Activated naive CD4-positive, alpha-beta T cell treated with anti-CD3 and anti-CD28 coated beads, Interleukin-2, amount 50 U/mL, for 24 hours (primary cell): ENCODE data around the gene FBXO36.
"Not testable (repeated sequence)": the region's sequence is repeated elsewhere in the genome, so short reads cannot be mapped to it uniquely, and the experiment has no call there.

Experiments
- H3K27ac Mint-ChIP-seq: one replicate; pipeline ENCODE4 v1.8.0; 2021; ENCODE audit warnings: mild to moderate bottlenecking, mixed read lengths
- H3K27me3 Mint-ChIP-seq: one replicate; pipeline ENCODE4 v1.8.0; 2021; ENCODE audit warnings: mixed read lengths
- H3K36me3 Mint-ChIP-seq: one replicate; pipeline ENCODE4 v1.8.0; 2021; ENCODE audit warnings: mixed read lengths
- H3K4me1 Mint-ChIP-seq: one replicate; pipeline ENCODE4 v1.8.0; 2021; ENCODE audit warnings: mixed read lengths
- H3K4me3 Mint-ChIP-seq: one replicate; pipeline ENCODE4 v1.8.0; 2021; ENCODE audit warnings: mild to moderate bottlenecking, mixed read lengths
- H3K9me3 Mint-ChIP-seq: one replicate; pipeline ENCODE4 v1.8.0; 2021; ENCODE audit warnings: mixed read lengths

The FBXO36 gene

DNA sequence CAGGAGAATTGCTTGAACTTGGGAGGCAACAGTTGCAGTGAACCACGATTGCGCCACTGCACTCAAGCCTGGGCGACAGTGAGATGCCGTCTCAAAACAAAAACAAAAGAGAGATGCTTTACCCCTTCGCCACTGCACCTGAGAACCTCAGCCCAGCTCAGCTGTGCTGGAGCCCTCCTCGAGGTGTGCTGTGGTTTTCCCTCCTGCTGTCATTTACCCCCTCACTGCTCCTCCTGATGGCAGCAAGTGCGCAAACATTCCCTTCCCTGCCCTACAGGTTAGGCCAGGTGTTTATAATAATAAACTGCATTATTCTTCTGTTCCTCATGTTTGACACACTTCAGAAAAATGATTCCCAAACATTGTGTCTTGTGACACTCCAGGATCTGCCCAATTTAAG is 8.4 kb downstream of the FBXO36 start:
- no peaks in the 10 kb centered on the region for H3K36me3 Mint-ChIP-seq
- H3K4me3 Mint-ChIP-seq, result no peak overlapping the region
- H3K27me3 Mint-ChIP-seq, result no peaks in the 10 kb centered on the region
- no peaks in the 10 kb centered on the region for H3K9me3 Mint-ChIP-seq
- H3K4me1 Mint-ChIP-seq, result peaks cover 15% of the 10 kb centered on the region
- H3K27ac Mint-ChIP-seq, result no peak overlapping the region

DNA sequence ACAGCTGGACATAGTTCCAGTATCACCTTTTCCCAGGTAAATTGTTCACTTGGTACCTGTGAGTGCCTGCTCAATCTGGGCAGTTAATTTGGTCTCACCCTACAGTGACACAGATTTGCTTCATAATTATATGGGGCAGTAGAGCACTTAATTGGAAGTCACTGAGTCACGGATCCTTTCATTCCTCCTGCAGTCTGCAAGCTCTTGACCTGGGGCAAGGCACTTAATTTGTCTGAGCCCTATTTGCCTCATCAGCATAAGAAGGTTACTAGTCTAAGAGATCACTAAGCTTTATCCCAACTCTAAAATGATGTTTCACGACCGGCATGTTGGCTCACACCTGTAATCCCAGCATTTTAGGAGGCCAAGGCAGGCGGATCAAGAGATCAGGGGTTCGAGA is 8.9 kb downstream of the FBXO36 start:
- H3K4me1 Mint-ChIP-seq, result peaks cover 13% of the 10 kb centered on the region
- H3K36me3 Mint-ChIP-seq, result no peaks in the 10 kb centered on the region
- no peak overlapping the region for H3K4me3 Mint-ChIP-seq
- H3K27ac Mint-ChIP-seq, result no peak overlapping the region
- no peaks in the 10 kb centered on the region for H3K27me3 Mint-ChIP-seq
- H3K9me3 Mint-ChIP-seq, result no peaks in the 10 kb centered on the region

DNA sequence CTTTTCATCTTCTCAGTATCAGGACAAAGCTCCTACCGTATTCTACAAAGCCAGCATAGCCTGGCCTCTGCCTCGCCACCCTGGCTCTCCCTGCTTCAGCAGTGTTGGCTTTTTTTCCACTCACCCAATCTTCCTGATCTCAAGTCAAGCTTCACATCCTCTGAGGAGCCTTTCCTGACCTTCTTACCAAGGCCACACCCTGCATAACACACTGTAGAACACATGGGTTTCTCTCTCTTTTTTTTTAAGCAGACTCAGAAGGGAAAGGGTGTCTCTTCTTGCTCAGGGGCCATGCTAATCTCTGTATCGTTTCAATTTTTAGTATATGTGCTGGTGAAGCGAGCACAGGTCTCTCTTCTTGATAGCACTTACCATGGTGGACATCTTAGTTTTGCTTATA is 15.2 kb downstream of the FBXO36 start:
- Mint-ChIP-seq H3K4me3 (no peak overlapping the region), H3K9me3 (no peaks in the 10 kb centered on the region), H3K4me1 (no peaks in the 10 kb centered on the region), H3K27ac (no peak overlapping the region), H3K27me3 (no peaks in the 10 kb centered on the region), H3K36me3 (no peaks in the 10 kb centered on the region)

DNA sequence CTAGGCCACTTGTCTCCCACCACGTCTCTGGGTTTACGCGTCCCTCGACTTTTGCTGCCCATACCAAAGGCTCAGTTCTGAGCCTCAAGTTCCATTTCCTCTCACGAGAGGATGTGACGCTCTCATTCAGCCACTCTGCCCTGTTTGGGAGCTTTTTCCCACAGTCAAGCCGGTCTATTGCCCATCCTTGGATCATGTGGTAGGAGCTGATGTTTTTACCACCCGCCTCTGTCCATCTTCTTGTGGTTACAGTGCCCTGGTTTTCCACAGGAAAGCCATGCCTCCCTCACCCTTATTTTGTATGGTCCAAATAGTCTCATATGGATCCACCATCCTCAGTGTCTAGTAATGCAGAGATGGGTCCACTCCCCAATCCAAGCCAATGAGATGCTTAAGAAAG is 20.4 kb downstream of the FBXO36 start:
- H3K4me1 Mint-ChIP-seq, result peaks cover 9% of the 10 kb centered on the region
- H3K4me3 Mint-ChIP-seq, result no peak overlapping the region
- H3K9me3 Mint-ChIP-seq, result no peaks in the 10 kb centered on the region
- H3K36me3 Mint-ChIP-seq, result peaks cover 2% of the 10 kb centered on the region
- H3K27me3 Mint-ChIP-seq, result no peaks in the 10 kb centered on the region
- H3K27ac Mint-ChIP-seq, result no peak overlapping the region

DNA sequence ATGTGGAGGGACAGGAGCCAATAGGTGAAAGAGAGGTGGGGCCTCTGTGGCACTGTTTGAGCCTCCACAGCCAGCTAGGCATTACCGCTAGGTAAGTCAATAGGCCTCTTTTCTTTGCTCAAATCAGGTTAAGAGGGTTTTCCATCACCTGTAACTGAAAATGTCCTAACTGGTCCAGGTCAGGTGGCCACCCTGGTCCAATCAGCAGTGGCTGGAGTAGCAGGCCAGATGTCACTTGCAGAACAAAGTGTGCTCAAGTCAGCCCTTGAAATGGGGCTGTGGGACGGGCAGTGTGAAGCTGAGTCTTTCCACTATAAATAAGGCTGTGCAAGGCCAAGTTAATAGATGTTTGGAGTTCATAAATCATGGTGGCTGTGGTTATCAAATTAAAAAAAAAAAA is 20.9 kb downstream of the FBXO36 start:
- Mint-ChIP-seq H3K27me3 (no peaks in the 10 kb centered on the region), H3K9me3 (no peaks in the 10 kb centered on the region), H3K36me3 (peaks cover 2% of the 10 kb centered on the region)

DNA sequence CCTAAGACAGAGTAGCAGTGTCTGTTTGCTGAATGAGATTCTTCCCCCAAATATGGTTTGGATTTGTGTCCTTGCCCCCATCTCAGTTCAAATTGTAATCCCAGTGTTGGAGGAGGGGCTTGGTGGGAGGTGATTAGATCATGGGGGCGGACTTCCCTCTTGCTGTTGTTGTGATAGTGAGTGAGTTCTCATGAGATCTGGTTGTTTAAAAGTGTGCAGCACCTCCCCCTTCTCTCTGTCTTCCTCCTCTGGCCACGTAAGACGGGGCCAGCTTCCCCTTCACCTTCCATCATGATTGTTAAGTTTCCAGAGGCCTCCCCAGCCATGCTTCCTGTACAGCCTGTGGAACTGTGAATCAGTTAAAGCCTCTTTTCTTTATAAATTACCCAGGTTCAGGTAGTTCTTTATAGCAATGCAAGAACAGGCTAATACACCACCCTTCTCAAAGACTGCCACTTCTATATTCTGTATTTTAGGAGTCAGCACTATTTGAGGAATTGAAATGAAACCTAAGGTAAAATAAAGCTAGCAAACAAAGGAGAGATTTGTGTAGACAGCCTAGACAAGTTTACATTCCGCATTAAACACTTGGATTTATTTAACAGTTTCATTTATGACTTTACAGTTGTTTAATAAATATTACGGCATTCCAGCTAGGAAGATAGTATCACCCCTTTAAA is 21.6 kb downstream of the FBXO36 start:
- Mint-ChIP-seq H3K9me3 (no peaks in the 10 kb centered on the region), H3K27me3 (no peaks in the 10 kb centered on the region), H3K4me1 (peaks cover 9% of the 10 kb centered on the region), H3K27ac (no peak overlapping the region), H3K36me3 (peaks cover 2% of the 10 kb centered on the region), H3K4me3 (no peak overlapping the region)

More for the DNA sequence above, 20.9 kb downstream of the FBXO36 start:
- Mint-ChIP-seq H3K4me1 (peaks cover 9% of the 10 kb centered on the region), H3K4me3 (no peak overlapping the region), H3K27ac (no peak overlapping the region)

DNA sequence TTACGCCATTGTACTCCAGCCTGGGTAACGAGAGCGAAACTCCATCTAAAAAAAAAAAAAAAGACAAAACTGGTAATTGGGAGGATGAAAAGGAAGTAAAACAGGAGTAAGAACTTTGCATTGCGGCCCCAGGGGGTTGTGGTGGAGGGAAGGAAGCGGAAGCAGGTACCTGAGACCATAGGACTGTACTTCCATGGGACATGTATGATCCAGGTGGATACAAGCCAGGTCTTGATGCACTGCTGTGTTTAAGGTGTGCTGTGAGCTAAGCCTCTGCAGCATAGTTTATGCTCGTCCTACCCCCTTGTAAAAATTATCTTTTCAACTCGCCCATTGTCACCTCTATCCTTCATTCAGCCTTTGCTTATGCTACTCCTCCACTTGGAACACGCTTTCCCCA is 23.7 kb downstream of the FBXO36 start:
- Mint-ChIP-seq H3K27ac (no peak overlapping the region), H3K27me3 (no peaks in the 10 kb centered on the region), H3K36me3 (peaks cover 2% of the 10 kb centered on the region), H3K4me1 (peaks cover 9% of the 10 kb centered on the region), H3K9me3 (no peaks in the 10 kb centered on the region), H3K4me3 (no peak overlapping the region)

DNA sequence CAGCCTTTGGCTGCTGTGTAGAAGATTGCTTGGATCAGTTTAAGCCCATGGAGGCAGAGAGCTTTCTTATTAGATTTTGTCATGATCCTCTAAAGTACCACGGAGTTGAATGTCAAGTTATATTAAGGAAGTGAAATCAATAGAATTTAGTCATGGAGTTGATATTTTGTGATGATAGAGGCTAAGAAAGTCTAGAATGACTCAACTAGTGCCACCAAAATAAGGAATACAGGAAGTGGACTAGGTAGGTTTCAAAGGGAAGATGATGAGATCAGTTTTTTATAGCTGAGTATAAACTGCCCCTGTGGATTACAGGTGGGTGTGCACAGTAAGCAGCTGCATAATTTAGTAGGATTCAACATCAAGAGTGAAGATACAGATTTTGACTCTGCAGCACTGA is 25.2 kb downstream of the FBXO36 start:
- H3K4me3 Mint-ChIP-seq, result no peak overlapping the region
- no peak overlapping the region for H3K27ac Mint-ChIP-seq
- H3K9me3 Mint-ChIP-seq, result no peaks in the 10 kb centered on the region
- H3K36me3 Mint-ChIP-seq, result peaks cover 2% of the 10 kb centered on the region
- peaks cover 9% of the 10 kb centered on the region for H3K4me1 Mint-ChIP-seq
- no peaks in the 10 kb centered on the region for H3K27me3 Mint-ChIP-seq

DNA sequence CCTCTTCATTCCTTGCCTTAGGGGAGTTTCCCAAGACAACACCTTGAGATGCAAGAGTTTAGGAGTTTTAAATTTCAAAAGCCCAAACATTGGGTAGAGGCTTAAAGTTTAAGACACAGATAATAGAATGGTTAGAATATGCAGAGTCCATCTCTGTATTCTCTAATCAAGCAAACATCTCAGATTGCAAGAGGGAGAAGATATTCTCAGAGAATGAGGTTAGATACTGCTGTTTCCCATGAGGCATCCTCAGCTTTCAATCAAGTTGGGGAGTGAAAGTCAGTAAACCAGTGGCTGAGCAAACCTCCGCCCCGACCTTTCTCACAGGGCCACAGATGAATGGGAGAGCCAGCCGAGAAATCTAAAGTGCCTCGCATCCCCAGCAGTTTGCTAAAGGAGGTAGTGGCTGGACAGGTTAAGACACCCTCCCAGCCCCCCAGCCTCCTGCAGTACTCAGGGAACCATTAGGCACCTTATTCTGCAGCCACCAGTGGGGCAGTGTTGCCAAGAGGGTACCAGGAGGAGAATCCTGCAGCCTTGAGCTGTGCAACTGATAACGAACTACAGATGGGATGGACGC is 30.0 kb downstream of the FBXO36 start:
- Mint-ChIP-seq H3K36me3 (no peaks in the 10 kb centered on the region), H3K4me1 (peaks cover 3% of the 10 kb centered on the region), H3K4me3 (no peak overlapping the region), H3K27ac (no peak overlapping the region), H3K27me3 (no peaks in the 10 kb centered on the region), H3K9me3 (no peaks in the 10 kb centered on the region)

DNA sequence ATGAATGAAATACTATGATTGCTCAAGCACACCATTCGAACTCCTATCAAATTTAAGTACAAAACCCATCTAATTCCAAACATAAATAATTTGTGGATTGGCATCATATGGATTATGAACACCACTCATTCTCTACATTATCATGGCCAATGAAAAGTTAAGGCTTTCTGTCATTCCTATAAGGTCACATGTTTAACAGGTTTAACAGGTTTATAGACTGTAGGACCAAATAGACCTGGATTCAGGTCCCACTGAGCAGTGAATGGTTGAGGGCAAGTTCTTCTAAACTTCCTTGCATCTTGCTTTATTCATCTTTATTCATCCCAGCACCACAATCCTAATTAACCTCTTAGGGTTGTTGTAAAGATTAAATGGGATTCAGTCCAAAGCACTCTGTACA is 33.4 kb downstream of the FBXO36 start:
- Mint-ChIP-seq H3K4me1 (no peaks in the 10 kb centered on the region), H3K36me3 (no peaks in the 10 kb centered on the region), H3K27ac (no peak overlapping the region), H3K4me3 (no peak overlapping the region), H3K9me3 (no peaks in the 10 kb centered on the region), H3K27me3 (no peaks in the 10 kb centered on the region)

DNA sequence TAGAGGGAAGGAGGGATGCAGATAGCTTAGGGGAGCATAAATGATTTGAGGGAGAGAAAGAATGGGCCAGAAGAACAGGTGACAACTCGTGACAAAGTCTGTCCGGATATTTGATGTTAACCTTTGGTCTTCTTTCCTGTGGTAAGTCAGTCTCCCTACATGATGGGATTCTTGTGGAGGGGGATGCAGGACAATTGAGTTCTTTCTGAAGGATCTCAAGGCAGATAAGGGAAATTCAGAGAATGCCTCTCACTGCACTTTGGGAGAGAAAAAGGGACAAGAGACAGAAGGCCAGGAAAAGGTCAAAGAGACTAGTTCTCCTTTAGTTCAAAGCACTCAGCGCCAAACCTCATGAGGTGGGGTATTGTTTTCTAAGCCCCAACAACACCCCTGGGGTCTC is 34.2 kb downstream of the FBXO36 start:
- H3K27me3 Mint-ChIP-seq, result no peaks in the 10 kb centered on the region
- no peaks in the 10 kb centered on the region for H3K4me1 Mint-ChIP-seq
- H3K27ac Mint-ChIP-seq, result no peak overlapping the region
- H3K36me3 Mint-ChIP-seq, result no peaks in the 10 kb centered on the region
- no peak overlapping the region for H3K4me3 Mint-ChIP-seq
- no peaks in the 10 kb centered on the region for H3K9me3 Mint-ChIP-seq

DNA sequence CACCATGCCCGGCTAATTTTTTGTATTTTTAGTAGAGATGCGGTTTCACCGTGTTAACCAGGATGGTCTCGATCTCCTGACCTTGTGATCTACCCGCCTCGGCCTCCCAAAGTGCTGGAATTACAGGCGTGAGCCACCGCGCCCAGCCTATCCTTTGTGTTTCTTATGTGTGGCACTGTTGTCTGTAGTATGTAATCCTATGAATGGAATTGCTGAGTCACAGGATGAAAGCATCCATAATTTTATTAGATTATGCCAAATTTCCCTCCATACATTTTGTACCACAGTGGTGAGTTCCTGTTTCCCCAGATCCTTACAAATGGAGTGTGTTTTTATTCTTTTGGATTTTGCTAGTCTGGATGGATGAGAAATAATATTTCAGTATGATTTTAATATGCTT is 41.3 kb downstream of the FBXO36 start:
- H3K9me3 Mint-ChIP-seq, H3K27ac Mint-ChIP-seq, H3K4me3 Mint-ChIP-seq, H3K4me1 Mint-ChIP-seq, H3K27me3 Mint-ChIP-seq, H3K36me3 Mint-ChIP-seq: not testable (repeated sequence)

DNA sequence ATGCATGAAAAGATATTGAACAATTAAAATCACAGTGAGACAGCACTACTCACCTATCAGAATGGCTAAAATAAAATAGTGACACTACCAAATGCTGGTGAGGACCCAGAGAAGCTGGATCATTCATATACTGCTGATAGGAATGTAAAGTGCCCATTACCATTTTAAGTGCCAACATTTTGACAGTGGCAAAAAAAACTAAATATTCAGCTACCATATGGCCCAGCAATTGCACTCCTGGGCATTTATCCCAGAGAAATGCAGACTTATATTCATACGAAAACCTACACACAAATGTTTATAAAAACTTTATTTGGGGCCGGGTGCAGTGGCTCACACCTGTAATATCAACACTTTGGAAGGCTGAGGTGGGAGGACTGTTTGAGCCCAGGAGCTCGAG is 47.6 kb downstream of the FBXO36 start:
- H3K4me3 Mint-ChIP-seq, result no peak overlapping the region
- H3K4me1 Mint-ChIP-seq, result no peaks in the 10 kb centered on the region
- no peak overlapping the region for H3K27ac Mint-ChIP-seq
- peaks cover 2% of the 10 kb centered on the region for H3K36me3 Mint-ChIP-seq
- H3K27me3 Mint-ChIP-seq, result no peaks in the 10 kb centered on the region
- no peaks in the 10 kb centered on the region for H3K9me3 Mint-ChIP-seq

DNA sequence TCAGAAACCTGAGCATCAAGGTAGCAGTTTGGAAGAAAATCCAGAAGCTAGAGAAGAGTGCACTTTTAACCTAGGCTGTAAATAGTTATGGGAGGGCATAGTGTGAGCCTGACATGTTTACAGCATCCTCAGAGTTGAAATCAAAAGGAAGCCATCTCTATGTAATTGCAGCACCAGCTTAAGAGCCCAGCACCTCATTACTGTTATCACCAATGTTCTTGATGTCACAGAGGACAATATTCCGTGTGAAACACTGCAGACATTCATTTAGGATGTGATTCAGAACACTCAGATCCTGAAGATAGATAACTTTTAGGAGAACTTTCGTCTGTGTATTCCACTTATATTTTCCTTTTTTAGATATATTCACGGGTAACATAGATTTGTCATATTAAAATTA is 48.1 kb downstream of the FBXO36 start:
- Mint-ChIP-seq H3K9me3 (no peaks in the 10 kb centered on the region), H3K27ac (no peak overlapping the region), H3K36me3 (peaks cover 2% of the 10 kb centered on the region), H3K4me1 (no peaks in the 10 kb centered on the region), H3K27me3 (no peaks in the 10 kb centered on the region), H3K4me3 (no peak overlapping the region)

DNA sequence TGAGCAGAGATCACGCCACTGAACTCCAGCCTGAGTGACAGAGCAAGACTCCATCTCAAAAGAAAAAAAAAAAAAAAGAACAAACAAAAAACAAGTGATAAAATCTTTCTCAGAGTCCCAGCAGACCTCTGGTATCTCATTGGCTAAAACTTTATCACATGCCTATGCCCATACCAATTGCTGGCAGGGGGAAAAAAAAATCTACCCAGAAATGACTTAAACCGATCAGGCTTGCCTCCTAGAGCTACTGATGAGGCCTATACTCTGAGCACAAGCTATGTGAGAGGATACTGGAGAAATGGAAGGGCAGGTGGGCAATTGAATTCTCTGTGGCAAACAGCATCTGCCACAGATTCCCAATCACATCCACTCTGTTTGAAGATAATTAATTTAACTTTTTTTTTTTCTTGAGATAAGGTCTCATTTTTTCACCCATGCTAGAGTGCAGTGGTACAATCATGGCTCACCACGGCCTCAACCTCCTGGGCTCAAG is 49.0 kb downstream of the FBXO36 start:
- H3K36me3 Mint-ChIP-seq, result no peaks in the 10 kb centered on the region
- H3K9me3 Mint-ChIP-seq, result no peaks in the 10 kb centered on the region
- no peaks in the 10 kb centered on the region for H3K27me3 Mint-ChIP-seq

DNA sequence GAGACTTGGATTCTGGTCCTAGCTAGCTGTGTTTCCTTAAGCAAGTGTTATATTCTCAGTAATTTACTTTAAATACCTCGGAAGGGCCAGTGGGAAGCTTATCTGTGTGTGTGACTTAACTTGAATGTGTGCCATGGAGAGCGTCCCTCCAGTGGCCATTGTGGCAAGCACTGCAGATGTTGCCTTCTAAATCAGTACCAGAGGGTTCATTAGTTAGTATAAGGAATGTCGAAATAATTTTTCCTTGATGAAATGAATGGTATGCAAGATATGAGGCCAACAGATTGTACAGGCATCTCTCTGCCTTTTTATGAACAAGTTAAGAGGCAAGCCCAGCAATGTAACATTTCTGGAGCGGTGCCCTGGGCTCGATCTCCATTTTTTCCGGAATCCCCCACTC is 52.0 kb downstream of the FBXO36 start:
- Mint-ChIP-seq H3K9me3 (no peaks in the 10 kb centered on the region), H3K4me1 (no peaks in the 10 kb centered on the region), H3K27me3 (no peaks in the 10 kb centered on the region), H3K36me3 (no peaks in the 10 kb centered on the region), H3K27ac (no peak overlapping the region), H3K4me3 (no peak overlapping the region)

More for the DNA sequence above, 49.0 kb downstream of the FBXO36 start:
- no peaks in the 10 kb centered on the region for H3K4me1 Mint-ChIP-seq
- no peak overlapping the region for H3K27ac Mint-ChIP-seq
- no peak overlapping the region for H3K4me3 Mint-ChIP-seq
